ENCODE measurements around the gene HCRT.
"Not testable (repeated sequence)": the region's sequence is repeated elsewhere in the genome, so short reads cannot be mapped to it uniquely, and the experiment has no call there.

The HCRT gene

DNA sequence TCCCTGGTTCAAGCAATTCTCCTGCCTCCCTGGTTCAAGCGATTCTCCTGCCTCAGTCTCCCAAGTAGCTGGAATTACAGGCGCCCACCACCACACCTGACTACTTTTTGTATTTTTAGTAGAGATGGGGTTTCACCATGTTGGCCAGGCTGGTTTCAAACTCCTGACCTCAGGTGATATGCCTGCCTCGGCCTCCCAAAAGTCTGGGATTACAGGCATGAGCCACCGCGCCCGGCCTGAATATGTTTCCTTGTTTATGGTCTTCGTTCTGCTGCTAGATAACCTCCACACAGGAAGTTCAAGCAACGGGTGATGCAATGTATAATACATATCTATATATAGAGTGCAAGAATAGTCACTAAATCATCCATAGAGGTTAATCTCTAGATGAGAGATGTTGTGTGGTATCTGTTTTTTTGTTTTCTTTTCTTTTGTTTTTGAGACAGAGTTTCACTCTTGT is 20.9 kb upstream of the HCRT start:
- H3K27ac ChIP-seq (ENCODE audit: extremely low read depth, low read depth, low read length); H3K4me3 ChIP-seq (ENCODE audit: low read depth, low read length); POLR2A ChIA-PET; H3K4me1 ChIP-seq (ENCODE audit: control insufficient read depth, insufficient read depth, low read length); H3K9me3 ChIP-seq (ENCODE audit: control insufficient read depth, insufficient read depth, low read depth, low read length): not testable (repeated sequence)
- H3K36me3 ChIP-seq (ENCODE audit: control insufficient read depth in 2 of 2, insufficient read depth in 1 of 2, low read length in 2 of 2), result peaks cover 61 to 75% of the 10 kb centered on the region in 2 experiments
- CTCF ChIA-PET, result interaction anchor here (0.6 kb wide), 1 partner anchor 411 kb away, joined by 4 read pairs; no protein-coding TSS in a partner anchor

- Histone ChIP-seq H3K27ac (ENCODE audit: extremely low read depth, low read depth, low read length) (no peak overlapping the region), H3K4me3 (ENCODE audit: low read depth, low read length) (no peak overlapping the region), H3K4me1 (ENCODE audit: control insufficient read depth, insufficient read depth, low read length) (no peaks in the 10 kb centered on the region), H3K36me3 (ENCODE audit: control insufficient read depth in 2 of 2, insufficient read depth in 1 of 2, low read length in 2 of 2) (peaks cover 39 to 66% of the 10 kb centered on the region in 2 experiments), H3K9me3 (ENCODE audit: control insufficient read depth, insufficient read depth, low read depth, low read length) (no peaks in the 10 kb centered on the region)
- POLR2A ChIA-PET, result interaction anchor here (0.5 to 0.6 kb wide), 2 partner anchors 66 to 312 kb away, joined by 3 to 7 read pairs; no protein-coding TSS in a partner anchor
- CTCF ChIA-PET, result interaction anchor here (1.3 kb wide), 1 partner anchor 19 kb away, joined by 9 read pairs; no protein-coding TSS in a partner anchor
- TF ChIP-seq PRDM1 (tag by site-specific recombination; IDR thresholded peaks at IDR 0.05) (no peak), ZNF600 (tag by site-specific recombination; IDR thresholded peaks at IDR 0.05) (no peak), ZNF530 (tag by site-specific recombination; IDR thresholded peaks at IDR 0.05; ENCODE audit: low read depth) (no peak), GLIS2 (tag by site-specific recombination; IDR thresholded peaks at IDR 0.05) (no peak), ZNF624 (tag by site-specific recombination; IDR thresholded peaks at IDR 0.05) (no peak), REST (tag by site-specific recombination; IDR thresholded peaks at IDR 0.05) (no peak), ZNF221 (tag by site-specific recombination; IDR thresholded peaks at IDR 0.05; ENCODE audit: borderline replicate concordance) (no peak), ZNF324 (tag by site-specific recombination; IDR thresholded peaks at IDR 0.05) (no peak), HOXA7 (CRISPR knock-in tag; IDR thresholded peaks at IDR 0.05; ENCODE audit: borderline replicate concordance) (no peak), ZNF76 (tag by site-specific recombination; IDR thresholded peaks at IDR 0.05; ENCODE audit: borderline replicate concordance, low read depth) (no peak), ZNF658 (tag by site-specific recombination; IDR thresholded peaks at IDR 0.05) (no peak), KLF1 (tag by site-specific recombination; IDR thresholded peaks at IDR 0.05) (no peak), ZNF529 (tag by site-specific recombination; IDR thresholded peaks at IDR 0.05; ENCODE audit: insufficient replicate concordance) (no peak), PATZ1 (tag by site-specific recombination; IDR thresholded peaks at IDR 0.05) (no peak), ZBTB7A (tag by site-specific recombination; IDR thresholded peaks at IDR 0.05; ENCODE audit: low read depth) (no peak), ZNF792 (tag by site-specific recombination; IDR thresholded peaks at IDR 0.05) (no peak), ZNF169 (tag by site-specific recombination; IDR thresholded peaks at IDR 0.05) (no peak), ZNF843 (tag by site-specific recombination; IDR thresholded peaks at IDR 0.05) (no peak)
- TF ChIP-seq, protein P1, sequence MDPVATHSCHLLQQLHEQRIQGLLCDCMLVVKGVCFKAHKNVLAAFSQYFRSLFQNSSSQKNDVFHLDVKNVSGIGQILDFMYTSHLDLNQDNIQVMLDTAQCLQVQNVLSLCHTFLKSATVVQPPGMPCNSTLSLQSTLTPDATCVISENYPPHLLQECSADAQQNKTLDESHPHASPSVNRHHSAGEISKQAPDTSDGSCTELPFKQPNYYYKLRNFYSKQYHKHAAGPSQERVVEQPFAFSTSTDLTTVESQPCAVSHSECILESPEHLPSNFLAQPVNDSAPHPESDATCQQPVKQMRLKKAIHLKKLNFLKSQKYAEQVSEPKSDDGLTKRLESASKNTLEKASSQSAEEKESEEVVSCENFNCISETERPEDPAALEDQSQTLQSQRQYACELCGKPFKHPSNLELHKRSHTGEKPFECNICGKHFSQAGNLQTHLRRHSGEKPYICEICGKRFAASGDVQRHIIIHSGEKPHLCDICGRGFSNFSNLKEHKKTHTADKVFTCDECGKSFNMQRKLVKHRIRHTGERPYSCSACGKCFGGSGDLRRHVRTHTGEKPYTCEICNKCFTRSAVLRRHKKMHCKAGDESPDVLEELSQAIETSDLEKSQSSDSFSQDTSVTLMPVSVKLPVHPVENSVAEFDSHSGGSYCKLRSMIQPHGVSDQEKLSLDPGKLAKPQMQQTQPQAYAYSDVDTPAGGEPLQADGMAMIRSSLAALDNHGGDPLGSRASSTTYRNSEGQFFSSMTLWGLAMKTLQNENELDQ (tag by site-specific recombination; IDR thresholded peaks at IDR 0.05; ENCODE audit: low read depth), result no peak
Measured at GRCh38 chr17:42203354-42203753, 18.1 kb upstream of the HCRT start.

Measured in HEK293 (cell line).